Subcutaneous abdominal adipose tissue (tissue), 5 donors: ENCODE results near the gene B3GAT1.
"Not testable (repeated sequence)": the region's sequence is repeated elsewhere in the genome, so short reads cannot be mapped to it uniquely, and the experiment has no call there.

Experiments
- H3K27ac ChIP-seq: one replicate; pipeline ENCODE4 v1.7.0; 2013; ENCODE audit warnings: low read depth, mild to moderate bottlenecking, inconsistent platforms, low read length, moderate library complexity
- H3K27me3 ChIP-seq, 5 donors: one replicate each; pipeline ENCODE4 v1.7.0; 2013; ENCODE audit warnings: low read length in 5 of 5, inconsistent platforms in 1 of 5; ENCODE audit not compliant: control insufficient read depth in 5 of 5, insufficient read depth in 4 of 5
- H3K36me3 ChIP-seq, 5 donors: one replicate each; pipeline ENCODE4 v1.7.0; 2013; ENCODE audit warnings: low read length in 5 of 5; ENCODE audit not compliant: control insufficient read depth in 5 of 5, insufficient read depth in 5 of 5
- H3K4me1 ChIP-seq, 5 donors: one replicate each; pipeline ENCODE4 v1.7.0; 2013; ENCODE audit warnings: low read length in 5 of 5, mild to moderate bottlenecking in 3 of 5, moderate library complexity in 1 of 5; ENCODE audit not compliant: control insufficient read depth in 5 of 5, insufficient read depth in 5 of 5
- H3K4me3 ChIP-seq, 5 donors: one replicate each; pipeline ENCODE4 v1.7.0; 2013; ENCODE audit warnings: low read length in 5 of 5, low read depth in 1 of 5
- H3K9ac ChIP-seq, 5 donors: one replicate each; pipeline ENCODE4 v1.7.0; 2013; ENCODE audit warnings: low read length in 5 of 5, mild to moderate bottlenecking in 4 of 5, moderate library complexity in 3 of 5
- H3K9me3 ChIP-seq, 5 donors: one replicate each; pipeline ENCODE4 v1.7.0; 2013; ENCODE audit warnings: low read length in 5 of 5; ENCODE audit not compliant: control insufficient read depth in 5 of 5
- donor health status: healthy.
- donor health status: healthy.
- donor health status: healthy.
- donor health status: healthy.
- donor health status: healthy.

B3GAT1 gene

DNA sequence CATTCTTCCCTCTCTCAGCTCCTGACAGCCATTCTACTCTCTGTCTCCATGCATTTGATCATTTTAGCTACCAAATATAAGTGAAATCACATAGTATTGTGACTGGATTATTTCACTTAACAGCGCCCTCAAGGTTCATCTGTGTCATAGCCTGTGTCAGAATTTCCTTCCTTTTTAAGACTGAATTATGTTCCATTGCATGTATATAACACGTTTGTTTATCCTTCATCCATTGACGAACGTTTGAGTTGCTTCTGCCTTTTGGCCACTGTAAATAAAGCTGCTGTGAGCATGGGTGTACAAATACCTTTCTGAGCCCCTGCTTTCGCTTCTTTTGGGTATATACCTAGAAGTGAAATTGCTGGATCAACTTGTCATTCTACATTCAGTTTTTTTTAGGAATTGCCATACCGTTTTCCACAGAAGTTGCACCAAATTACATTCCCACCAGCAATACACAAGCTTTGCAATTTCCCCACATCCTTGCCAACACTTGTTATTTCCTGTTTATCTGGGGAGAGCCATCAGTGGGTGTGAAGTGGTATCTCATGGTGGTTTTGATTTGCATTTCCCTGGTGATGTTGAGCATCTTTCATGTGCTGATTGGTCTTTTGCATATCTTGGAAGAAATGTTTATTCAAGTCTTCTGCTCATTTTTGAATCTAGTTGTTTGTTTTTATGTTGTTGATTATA lies 62.8 kb downstream of the B3GAT1 start:
- Histone ChIP-seq H3K27me3 (peaks cover 0 to 5% (median 3%) of the 10 kb centered on the region in 5 donors), H3K9ac (no peak overlapping the region), H3K27ac (no peak overlapping the region), H3K36me3 (no peaks in the 10 kb centered on the region), H3K9me3 (no peaks in the 10 kb centered on the region), H3K4me3 (no peak overlapping the region), H3K4me1 (no peaks in the 10 kb centered on the region)

DNA sequence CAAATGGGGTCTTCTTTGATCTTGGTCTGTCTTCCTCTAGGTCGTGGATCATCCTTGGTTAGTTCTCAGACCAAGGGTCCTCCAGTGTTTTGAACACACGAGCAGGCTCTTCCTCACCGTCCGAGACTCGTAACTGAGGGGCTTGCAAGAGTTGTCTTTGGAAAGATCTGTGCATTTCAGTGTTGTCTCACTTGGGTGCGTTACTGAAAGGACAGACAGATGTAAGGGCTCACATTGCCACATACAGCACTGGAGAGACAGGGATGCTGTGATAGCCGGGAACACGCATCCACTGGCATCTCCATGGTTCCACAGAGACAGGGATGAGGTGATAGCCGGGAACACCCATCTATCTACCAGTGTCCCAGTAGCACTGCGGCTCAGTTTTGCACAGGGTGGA lies 64.6 kb downstream of the B3GAT1 start:
- no peaks in the 10 kb centered on the region for H3K9me3 ChIP-seq
- no peaks in the 10 kb centered on the region for H3K4me1 ChIP-seq
- H3K9ac ChIP-seq = no peak overlapping the region
- H3K36me3 ChIP-seq = no peaks in the 10 kb centered on the region
- H3K4me3 ChIP-seq = no peak overlapping the region
- H3K27me3 ChIP-seq = peaks cover 2 to 12% (median 5%) of the 10 kb centered on the region in 5 donors
- H3K27ac ChIP-seq = no peak overlapping the region

DNA sequence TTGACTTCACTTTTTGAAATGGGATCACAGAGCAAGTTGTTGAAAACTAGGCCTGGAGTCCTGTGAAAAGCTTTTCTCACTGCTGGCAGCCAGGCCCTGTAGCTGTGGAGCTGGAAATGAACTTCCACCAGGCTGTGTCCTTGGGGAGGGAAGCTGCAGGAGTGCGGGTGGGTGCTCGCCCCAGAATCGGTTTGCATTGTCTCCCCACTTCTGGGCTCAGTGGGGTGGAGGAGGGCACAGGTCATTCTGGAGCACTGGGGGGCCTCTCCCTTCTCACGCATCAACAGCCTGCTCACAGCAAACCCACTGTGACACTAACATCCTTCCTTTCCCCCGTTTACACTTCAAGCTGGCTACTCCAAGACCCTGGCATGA lies 65.1 kb downstream of the B3GAT1 start:
- Histone ChIP-seq H3K27ac (no peak overlapping the region), H3K36me3 (no peaks in the 10 kb centered on the region), H3K27me3 (peaks cover 3 to 12% (median 5%) of the 10 kb centered on the region in 5 donors), H3K9ac (no peak overlapping the region), H3K4me1 (no peaks in the 10 kb centered on the region), H3K9me3 (no peaks in the 10 kb centered on the region), H3K4me3 (no peak overlapping the region)

DNA sequence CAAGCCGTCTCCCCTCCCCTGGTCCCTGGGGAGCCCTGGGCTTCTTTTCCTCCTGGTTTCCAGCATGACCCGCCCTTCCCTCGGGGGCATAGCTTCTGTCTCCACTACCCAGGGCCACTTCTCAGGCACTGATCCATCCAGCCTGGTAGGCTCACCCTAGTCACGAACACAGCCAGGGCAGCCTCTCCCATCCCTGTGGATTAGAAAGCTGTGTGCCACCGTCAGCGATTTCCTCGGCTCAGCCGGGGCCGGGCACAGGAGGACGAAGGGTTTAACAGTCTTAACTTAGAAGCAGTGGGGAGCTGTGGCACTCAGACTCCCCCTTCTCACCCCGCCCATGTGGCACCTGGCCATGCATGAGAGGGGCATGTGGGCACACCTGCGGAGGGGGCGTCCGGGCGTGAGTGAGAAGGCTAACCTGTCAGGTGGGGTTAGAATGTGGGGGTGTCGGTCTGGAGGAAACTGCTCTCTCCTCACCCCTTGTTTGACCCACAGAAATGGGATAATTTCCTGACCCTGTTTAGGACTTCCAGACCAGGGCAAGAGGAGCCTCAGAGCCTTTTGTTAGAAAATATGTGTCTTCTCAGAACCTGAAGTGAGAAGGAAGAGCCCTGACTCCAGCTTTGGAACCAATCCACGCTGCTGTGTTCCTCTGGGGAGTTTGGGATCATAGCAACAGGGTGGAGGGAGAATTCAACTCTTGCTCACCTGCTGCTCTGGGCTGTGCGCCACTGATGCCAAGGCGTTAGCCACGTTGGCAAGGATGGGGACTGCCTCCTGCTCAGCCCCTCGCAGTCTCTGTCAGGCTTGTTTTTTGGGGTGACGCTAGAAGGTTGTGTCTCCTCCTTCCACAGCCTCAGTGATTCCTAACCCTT lies 65.7 kb downstream of the B3GAT1 start:
- Histone ChIP-seq H3K4me3 (no peak overlapping the region), H3K27ac (no peak overlapping the region), H3K27me3 (peaks cover 3 to 12% (median 5%) of the 10 kb centered on the region in 5 donors), H3K9me3 (no peaks in the 10 kb centered on the region), H3K36me3 (no peaks in the 10 kb centered on the region), H3K4me1 (no peaks in the 10 kb centered on the region), H3K9ac (no peak overlapping the region)

DNA sequence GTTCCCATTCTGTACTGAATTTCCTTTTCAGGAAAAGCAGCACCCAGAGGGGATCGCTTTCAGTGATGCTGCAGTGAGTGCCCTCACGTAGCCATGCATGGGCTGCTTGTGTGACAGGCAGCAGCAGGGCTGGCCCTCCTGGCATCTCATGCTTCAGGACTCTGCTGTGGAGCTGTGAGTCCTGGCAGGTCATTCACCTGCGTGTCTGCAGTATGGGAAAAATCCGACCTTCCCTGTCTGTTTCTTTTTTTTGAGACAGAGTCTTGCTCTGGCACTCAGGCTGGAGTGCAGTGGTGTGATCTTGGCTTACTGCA lies 66.8 kb downstream of the B3GAT1 start:
- peaks cover 3 to 12% (median 5%) of the 10 kb centered on the region in 5 donors for H3K27me3 ChIP-seq
- H3K36me3 ChIP-seq = no peaks in the 10 kb centered on the region
- H3K4me3 ChIP-seq = no peak overlapping the region

DNA sequence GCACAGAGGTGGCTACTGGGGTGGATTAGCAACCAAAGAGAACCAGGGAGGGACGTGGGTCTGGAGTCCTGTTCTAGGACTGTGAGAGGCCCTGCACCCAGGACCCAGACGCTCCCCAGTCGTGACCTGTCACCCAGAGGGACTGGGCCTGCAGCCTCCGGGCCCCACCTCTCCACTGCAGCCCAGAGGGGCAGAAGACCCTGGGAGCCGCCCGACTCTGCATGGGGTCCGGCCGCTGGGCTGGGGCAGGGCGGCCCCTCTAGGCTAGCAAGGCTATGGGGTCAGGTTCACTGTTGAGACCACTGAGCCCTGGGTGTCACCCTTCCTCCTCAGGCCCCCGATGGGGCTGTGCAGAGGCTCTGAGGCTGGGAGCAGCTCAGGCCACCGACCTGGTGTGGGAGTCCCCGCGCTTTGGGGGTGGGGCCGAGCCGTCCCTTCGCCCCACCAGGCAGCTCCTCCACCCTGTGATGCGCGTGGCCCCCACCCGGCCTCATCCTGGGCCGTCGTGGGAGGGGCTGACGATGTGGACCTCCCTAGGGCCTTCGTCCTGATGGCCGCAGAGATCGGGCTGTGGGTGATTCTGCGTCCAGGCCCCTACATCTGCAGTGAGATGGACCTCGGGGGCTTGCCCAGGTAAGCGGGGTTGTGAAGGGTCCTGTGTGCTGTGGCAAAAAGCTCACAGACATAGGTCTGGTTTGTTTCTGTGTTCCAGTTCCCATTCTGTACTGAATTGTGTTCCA lies 67.4 kb downstream of the B3GAT1 start:
- peaks cover 3 to 12% (median 5%) of the 10 kb centered on the region in 5 donors for H3K27me3 ChIP-seq
- H3K36me3 ChIP-seq, H3K9me3 ChIP-seq, H3K27ac ChIP-seq, H3K4me3 ChIP-seq, H3K9ac ChIP-seq, H3K4me1 ChIP-seq: not testable (repeated sequence)

More for the DNA sequence above, 66.8 kb downstream of the B3GAT1 start:
- no peak overlapping the region for H3K27ac ChIP-seq
- H3K4me1 ChIP-seq = no peaks in the 10 kb centered on the region
- no peaks in the 10 kb centered on the region for H3K9me3 ChIP-seq
- no peak overlapping the region for H3K9ac ChIP-seq

DNA sequence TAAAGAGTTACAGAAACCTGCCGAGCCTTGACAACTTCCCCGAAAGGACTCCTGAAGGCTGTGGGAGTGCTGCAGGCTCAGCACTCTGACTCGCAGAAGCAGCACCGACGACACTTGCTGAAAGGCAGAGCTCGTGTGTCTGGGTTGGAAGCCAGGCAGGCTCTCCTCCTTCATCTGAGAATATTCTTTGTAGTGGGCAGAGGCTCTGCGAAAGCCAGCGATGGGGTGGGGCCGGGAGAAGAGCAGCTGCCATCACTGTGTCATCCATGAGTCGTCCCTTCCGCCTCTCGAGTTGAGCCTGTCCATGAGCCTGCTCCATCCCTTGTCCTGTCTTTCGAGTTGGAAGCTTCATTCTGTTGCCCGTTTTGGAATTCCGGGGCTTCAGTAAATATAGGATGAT lies 68.4 kb downstream of the B3GAT1 start:
- Histone ChIP-seq H3K9ac (no peak overlapping the region), H3K4me1 (no peaks in the 10 kb centered on the region), H3K36me3 (no peaks in the 10 kb centered on the region), H3K4me3 (no peak overlapping the region), H3K9me3 (no peaks in the 10 kb centered on the region), H3K27ac (no peak overlapping the region), H3K27me3 (peaks cover 3 to 12% (median 5%) of the 10 kb centered on the region in 5 donors)

DNA sequence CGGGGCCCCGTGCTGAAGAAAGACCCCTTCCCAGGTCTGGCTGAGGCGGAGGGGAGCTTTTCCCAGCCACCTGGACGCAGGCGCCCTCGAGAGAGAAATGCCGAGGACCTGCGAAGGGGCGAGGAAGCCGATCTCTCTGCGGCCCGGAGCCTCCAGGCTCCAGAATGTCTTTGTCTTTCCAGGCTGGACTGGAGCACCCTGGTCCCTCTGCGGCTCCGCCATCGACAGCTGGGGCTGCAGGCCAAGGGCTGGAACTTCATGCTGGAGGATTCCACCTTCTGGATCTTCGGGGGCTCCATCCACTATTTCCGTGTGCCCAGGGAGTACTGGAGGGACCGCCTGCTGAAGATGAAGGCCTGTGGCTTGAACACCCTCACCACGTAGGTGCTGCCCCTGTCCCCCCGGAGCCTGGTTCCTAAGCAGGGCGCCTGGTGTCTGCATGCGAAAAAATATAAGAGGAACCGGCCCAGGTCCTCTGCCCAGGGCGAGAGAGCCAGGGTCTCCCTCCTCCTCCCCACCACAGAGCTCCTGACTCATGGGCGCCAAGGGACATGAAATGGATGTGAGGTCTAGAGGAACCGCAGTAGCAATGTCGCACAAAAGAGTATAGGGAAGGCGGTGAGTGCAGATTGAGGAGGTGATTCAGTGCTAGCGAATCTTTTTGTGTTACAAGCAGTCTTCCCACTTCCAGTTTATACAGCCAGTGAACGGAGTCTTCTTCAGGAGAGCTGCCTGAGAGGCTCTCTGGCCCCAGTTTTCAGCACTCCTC lies 69.3 kb downstream of the B3GAT1 start:
- no peaks in the 10 kb centered on the region for H3K36me3 ChIP-seq
- no peak overlapping the region for H3K4me3 ChIP-seq
- H3K27ac ChIP-seq = no peak overlapping the region
- no peaks in the 10 kb centered on the region for H3K4me1 ChIP-seq
- peaks cover 3 to 12% (median 5%) of the 10 kb centered on the region in 5 donors for H3K27me3 ChIP-seq
- H3K9ac ChIP-seq = no peak overlapping the region
- no peaks in the 10 kb centered on the region for H3K9me3 ChIP-seq

DNA sequence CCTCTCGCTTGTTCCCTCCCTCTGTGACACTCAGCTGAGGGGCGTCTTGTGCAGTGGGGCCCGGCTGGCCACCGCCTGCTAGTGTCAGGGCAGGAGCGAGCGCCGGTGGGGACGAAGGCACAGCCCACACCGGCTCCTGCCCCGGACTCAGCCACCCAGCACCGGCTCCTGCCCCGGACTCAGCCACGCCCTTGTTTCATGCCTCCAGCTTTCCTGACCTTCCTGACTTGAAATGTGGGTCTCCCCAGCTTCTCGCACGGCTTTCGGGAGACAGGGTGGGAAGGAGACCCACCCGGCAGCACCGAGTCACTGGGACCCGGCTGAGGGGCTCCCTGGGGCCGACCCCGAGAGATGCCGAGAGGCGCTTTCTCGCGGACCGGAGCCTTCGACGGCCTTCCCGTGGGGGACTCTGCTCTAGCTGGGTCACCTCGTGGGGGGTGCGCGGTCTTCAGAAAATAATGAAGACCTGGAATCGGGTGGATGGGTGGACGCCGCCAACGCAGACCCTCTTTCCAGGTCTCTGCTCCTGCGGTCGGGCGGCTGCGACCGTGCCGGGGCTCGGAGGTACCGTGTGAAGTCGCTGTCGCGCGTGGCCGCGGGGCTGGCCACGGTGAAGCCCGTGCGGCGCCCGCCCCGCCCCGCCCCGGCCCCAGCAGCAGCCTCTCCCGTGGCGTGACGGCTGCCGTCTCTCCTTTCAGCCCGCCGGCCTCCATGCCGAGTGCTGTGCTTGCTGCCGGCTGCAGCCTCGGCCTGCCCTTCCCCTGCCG lies 70.1 kb downstream of the B3GAT1 start:
- peaks cover 0 to 12% (median 5%) of the 10 kb centered on the region in 5 donors for H3K27me3 ChIP-seq
- H3K4me1 ChIP-seq = no peaks in the 10 kb centered on the region
- H3K4me3 ChIP-seq = no peak overlapping the region
- no peaks in the 10 kb centered on the region for H3K9me3 ChIP-seq
- H3K9ac ChIP-seq = no peak overlapping the region
- H3K36me3 ChIP-seq = no peaks in the 10 kb centered on the region
- no peak overlapping the region for H3K27ac ChIP-seq
